Measurements from ENCODE around the gene ARSG. TPM values are rescaled to one million over a fixed set of nuclear protein-coding genes. Genes with fewer than 3 reads are reported as not detected.
A peak's percentile ranks its signal among the peaks of the same experiment; 100 is the strongest.

The ARSG gene
- total RNA-seq, 1 donor: 1.1 TPM

- no peak for DNase-seq (ENCODE audit: low read depth in 2 of 3, low spot score in 2 of 3)
Measured at GRCh38 chr17:68461589-68461988, 170.3 kb downstream of the ARSG start.

- peak; percentile 61 to 92 (median 80) for DNase-seq (ENCODE audit: low read depth in 2 of 3, low spot score in 2 of 3)
Measured at GRCh38 chr17:68462381-68463210, 171.3 kb downstream of the ARSG start.

GRCh38 chr17:68463211-68464019 lies 172.1 kb downstream of the ARSG start:
- DNase-seq (ENCODE audit: low read depth in 2 of 3, low spot score in 2 of 3): no peak

GRCh38 chr17:68468334-68468733 lies 177.0 kb downstream of the ARSG start:
- DNase-seq (ENCODE audit: low read depth in 2 of 3, low spot score in 2 of 3): no peak

- DNase-seq (ENCODE audit: low read depth in 2 of 3, low spot score in 2 of 3): no peak
Measured at GRCh38 chr17:68468788-68469187, 177.5 kb downstream of the ARSG start.

Small RNAs within 50 kb of the gene (small RNA-seq; reads per million reads assigned to genes)
- gene MIR635: not detected

Other genes with a start within 250 kb of the ARSG start
- 20.2 TPM for gene AMZ2, start 43.5 kb upstream of the ARSG start, total RNA-seq
- 0.27 TPM for gene SLC16A6, start 368 bp upstream of the ARSG start, total RNA-seq
- gene WIPI1, start 166.0 kb downstream of the ARSG start, total RNA-seq: 4.6 TPM
- gene PRKAR1A, start 220.9 kb downstream of the ARSG start, total RNA-seq: 97.2 TPM

Data from hematopoietic multipotent progenitor cell (in vitro differentiated cells).